ENCODE data around the gene NUS1.
"Not testable (repeated sequence)": the region's sequence is repeated elsewhere in the genome, so short reads cannot be mapped to it uniquely, and the experiment has no call there.

NUS1 gene

DNA sequence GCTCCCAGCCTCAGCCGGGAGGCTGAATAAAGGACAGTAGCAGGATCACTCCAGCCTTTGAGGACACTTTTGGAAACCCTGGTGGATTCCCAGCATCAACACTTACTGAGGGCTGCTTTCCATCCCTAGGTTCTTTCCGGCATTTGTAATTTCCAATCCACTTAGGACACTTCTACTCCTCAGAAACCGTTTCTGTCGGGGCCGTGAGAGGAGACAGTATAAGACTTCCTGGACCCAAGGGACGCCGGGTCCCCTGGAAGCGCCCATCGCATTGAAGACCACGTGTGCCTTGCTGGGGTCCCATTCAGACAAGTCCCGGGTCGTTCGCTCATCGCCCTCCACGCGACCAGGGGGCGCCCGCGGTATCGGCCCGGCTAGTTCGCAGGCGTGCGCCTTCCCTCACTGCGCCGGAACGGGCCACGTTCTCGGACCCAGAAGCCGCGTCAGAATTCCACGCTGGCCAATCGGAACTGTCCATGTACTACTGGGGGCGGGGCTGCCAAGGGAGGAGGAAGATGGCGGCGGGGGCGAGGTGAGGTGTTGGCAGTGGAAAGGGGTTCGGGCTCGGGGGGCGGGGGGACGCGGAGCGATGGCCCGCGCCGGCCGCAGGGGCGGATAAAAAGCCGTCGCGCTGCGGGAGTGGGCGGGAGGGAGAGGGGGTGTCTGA, at the start of gene NUS1:
TSS of gene NUS1 (plus strand) at position 479 of the 667 bp plus-strand sequence. CDS start 202 bp downstream, outside the sequence.
- peak; percentile 97 to 99 for DNase-seq

- no peak for DNase-seq
These were observed 47.7 kb upstream of the NUS1 start for GRCh38 chr6:117627533-117627932.

DNA sequence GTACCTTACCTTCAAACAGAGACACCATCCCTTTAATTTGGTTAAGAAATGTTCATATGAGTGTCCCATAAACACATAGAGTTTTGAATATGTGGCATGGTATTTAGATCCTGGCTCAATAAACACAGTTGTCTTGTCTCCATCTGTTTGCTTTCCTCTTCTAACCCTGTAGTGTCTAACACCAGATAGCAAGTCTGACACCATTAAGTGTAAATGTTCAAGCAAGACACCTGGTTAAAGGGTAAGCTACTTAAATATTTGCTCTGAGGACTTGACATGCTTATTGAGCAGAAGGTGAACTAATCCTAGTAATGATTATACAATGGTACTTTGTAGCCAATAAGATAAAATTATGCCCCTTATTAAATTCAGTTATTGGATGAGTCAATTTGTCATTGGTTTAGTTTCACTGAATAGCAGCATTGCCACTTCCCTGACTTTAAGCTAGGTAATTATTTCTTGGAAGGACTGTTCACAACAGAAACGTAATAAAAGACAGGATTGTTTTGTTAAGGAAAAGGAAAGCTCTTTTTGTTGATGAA, 46.1 kb upstream of the NUS1 start:
- no peak for DNase-seq

DNA sequence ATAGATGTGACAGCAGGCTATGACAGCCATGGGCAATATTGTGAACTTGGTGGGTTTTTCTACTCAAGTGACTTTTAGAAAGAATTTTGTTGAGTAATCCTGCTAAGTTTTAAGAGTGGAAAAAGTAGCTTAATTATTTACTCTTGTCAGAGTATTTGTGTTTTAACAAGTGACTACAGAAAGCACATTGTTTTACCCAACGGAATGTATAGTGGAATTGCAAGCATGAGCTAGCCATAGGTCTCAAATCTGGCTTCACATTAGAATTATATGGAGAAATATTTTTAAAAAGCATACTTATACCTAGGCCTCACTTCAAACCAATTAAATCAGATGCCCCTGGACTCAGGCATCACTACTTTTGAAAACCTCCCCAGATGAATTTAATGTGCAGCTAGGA, 37.5 kb upstream of the NUS1 start:
- no peak for DNase-seq

GRCh38 chr6:117642976-117643375, 32.3 kb upstream of the NUS1 start:
- DNase-seq, result no peak

DNA sequence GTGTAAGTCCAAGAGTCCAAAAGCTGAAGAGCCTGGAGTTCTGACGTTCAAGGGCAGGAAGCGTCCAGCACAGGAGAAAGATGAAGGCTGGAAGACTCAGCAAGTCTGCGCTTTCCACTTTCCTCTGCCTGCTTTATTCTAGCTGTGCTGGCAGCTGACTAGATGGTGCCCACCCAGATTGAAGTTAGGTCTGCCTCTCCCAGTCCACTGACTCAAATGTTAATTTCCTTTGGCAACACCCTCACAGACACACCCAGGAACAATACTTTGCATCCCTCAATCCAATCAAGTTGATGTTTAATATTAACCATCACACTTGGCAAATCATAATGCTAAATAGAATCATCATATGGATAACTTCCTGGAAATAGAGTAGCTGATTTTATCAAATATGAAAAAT, 23.3 kb upstream of the NUS1 start:
- not testable (repeated sequence) for DNase-seq

- no peak for DNase-seq
These were observed 21.3 kb upstream of the NUS1 start for GRCh38 chr6:117653949-117654348.

- no peak for DNase-seq
These were observed 19.9 kb upstream of the NUS1 start for GRCh38 chr6:117655380-117655779.

GRCh38 chr6:117666881-117667280, 8.4 kb upstream of the NUS1 start:
- DNase-seq, result no peak

GRCh38 chr6:117668736-117669135, 6.5 kb upstream of the NUS1 start:
- no peak for DNase-seq

DNA sequence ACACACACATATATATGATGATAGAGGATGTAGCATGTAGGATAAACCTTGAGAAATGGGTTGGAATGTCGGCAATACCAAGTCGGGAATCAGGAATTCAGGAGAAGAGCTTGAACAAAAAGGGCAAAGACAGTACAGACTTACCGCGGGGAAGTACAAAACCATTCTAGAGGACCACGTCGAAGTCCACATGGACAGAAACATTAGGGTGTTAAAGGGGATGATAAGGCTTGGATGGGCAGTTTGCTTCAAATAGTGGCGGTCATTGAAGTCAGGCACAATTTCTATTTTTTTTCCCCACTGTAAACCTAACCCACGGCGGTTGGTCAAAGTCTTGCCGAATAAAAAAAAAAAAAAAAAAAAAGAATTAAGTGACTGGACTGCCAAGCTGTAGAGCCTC, 766 bp upstream of the NUS1 start:
- no peak for DNase-seq

GRCh38 chr6:117675658-117676301, 511 bp downstream of the NUS1 start:
- DNase-seq, result not testable (repeated sequence)

GRCh38 chr6:117676577-117677218, 1.4 kb downstream of the NUS1 start:
- DNase-seq, result no peak

- DNase-seq, result no peak
These were observed 2.4 kb downstream of the NUS1 start for GRCh38 chr6:117677553-117678141.

DNA sequence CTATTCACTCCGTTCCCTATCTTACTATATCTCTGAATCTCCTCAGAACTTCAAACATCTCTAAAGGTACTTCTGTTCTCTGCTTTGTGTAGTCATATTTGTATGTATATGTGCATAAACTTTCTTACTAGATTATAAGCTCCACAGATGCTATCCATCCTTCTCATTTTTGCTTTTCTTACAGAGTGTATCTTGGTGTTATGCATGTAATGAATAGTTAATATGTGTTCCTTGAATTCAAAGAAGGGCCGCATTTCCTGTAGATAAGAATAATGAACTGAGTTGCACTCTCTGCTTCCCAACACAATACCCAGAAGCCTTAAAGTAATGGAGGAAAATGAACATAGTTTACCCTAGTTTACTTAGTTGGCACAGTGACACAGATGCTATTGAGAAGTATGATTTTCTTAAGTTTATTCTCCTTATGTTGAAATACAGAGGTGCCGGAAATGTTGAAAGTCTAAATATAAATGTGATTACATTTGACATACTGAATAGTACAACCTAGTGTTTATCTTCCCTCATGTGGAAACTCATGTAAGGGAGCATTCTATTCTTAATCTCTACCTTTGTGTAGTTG, 6.0 kb downstream of the NUS1 start:
- DNase-seq, result no peak

DNA sequence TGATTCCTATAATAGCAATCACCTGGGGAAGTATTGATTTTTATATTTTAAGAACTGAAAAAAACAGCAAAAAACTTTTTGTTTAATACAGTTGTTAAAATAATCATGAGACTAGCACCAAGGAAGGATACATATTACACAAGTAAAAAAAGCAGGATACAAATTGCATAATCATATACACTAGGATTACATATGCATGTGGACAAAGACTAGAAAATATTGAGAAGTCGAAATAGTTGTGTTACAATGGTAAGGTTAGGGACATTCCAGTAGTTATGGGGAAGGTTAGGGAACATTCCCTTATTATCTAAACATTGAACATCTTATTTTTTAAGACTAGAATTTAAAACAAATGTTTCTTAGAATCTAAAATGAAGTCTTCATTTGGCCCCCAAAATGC, 9.5 kb downstream of the NUS1 start:
- no peak for DNase-seq

DNA sequence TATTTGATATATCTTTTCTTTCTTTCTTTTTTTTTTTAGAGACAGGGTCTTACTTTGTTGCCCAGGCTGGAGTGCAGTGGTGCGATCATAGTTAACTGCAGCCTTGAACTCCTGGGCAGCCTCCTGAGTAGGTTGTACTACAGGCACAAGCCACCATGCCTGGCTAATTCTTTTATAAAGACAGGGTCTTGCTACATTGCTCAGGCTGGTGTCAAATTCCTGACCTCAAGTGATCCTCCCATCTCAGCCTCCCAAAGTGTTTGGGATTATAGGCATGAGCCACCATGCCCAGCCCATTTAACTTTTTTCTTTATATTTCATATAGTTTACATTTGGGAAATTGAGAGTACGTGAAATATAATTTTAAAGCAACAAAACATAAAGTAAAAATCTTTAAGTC, 10.1 kb downstream of the NUS1 start:
- no peak for DNase-seq

DNA sequence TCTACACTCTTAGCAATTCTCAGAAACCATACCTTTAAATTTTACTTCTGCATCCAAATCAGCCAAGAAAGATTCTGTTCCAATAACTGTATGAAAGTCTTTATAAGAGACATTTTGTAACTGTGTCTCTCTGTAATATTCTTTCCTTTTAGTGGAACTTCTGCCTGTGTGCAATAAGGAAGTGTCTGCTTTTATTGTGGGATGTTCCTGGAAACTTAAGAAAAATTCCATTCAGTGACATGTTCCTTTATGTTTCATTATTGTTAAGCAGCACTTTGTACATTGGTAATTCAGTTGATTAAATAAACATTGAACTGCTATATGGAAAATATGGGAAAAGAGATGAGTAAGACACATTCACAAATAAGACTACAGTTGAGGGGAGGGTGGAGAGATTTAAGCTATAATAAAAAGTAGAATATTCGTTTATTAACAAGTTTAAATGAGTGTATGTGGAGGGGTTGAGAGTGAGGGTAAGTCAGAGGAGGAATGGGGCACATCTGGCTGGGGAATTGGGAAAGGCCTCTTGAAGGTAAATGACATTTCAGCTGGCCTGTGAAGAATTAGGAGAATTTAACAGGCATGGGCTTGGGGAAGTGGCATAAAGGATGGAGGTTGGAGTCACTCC, 11.9 kb downstream of the NUS1 start:
- DNase-seq, result no peak

- DNase-seq, result not testable (repeated sequence)
These were observed 14.3 kb downstream of the NUS1 start for GRCh38 chr6:117689584-117689983.

- no peak for DNase-seq
These were observed 31.2 kb downstream of the NUS1 start for GRCh38 chr6:117706504-117706903.

DNA sequence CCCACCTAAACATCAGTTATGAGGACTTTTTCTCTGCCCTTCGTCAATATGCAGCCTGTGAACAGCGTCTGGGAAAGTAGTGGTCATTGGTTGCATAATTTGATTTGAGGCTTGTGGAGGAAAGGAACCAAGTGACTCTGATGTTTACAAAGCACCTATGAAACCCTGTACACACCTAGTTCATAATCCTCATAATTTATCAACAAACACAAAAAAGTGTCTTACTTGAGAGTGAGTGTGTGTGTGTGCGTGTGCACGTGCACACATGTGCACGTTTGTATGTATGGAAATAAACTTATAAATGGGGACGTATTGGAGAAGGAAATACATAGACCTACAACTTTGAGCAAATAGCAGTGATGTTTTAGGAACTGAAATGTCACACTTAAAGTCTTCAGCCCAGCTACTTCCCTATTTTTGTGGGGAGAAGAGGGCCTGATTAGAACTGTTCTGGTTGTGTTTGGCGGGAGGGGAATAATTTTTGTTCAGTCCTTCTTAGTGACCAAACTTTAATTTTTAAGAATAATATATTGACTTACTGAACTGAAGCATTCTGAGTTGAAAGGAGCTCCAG, 31.8 kb downstream of the NUS1 start:
- DNase-seq, result not testable (repeated sequence)

GRCh38 chr6:117711369-117711768, 36.1 kb downstream of the NUS1 start:
- DNase-seq, result no peak

All from hippocampal formation (tissue), 2 donors.